ENCODE results near the gene STK33. TPM values are rescaled to one million over a fixed set of nuclear protein-coding genes. Genes with fewer than 3 reads are reported as not detected.

STK33 gene
- total RNA-seq, 1 experiment from 2014 or later, result 10.9 TPM

DNA sequence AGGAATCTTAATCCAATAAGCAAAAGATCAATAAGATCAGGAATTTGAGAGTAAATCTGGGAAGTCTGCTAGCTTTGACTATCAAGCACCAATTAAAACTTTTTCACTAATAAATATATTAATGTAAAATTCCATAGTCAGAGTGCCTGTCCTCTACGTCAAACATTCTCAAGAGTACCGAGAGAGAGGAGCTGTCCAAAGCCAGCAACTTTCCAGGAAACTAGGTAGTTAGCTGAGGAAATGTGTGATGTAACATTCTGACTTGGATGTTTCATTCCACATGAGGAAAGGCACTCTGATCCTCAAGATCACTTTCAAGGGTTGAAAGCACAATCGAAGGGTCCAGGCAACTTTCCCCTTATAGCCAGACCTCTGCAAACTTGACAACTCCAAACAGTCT lies 113.2 kb downstream of the STK33 start (continued):
- TF ChIP-seq, protein P1, sequence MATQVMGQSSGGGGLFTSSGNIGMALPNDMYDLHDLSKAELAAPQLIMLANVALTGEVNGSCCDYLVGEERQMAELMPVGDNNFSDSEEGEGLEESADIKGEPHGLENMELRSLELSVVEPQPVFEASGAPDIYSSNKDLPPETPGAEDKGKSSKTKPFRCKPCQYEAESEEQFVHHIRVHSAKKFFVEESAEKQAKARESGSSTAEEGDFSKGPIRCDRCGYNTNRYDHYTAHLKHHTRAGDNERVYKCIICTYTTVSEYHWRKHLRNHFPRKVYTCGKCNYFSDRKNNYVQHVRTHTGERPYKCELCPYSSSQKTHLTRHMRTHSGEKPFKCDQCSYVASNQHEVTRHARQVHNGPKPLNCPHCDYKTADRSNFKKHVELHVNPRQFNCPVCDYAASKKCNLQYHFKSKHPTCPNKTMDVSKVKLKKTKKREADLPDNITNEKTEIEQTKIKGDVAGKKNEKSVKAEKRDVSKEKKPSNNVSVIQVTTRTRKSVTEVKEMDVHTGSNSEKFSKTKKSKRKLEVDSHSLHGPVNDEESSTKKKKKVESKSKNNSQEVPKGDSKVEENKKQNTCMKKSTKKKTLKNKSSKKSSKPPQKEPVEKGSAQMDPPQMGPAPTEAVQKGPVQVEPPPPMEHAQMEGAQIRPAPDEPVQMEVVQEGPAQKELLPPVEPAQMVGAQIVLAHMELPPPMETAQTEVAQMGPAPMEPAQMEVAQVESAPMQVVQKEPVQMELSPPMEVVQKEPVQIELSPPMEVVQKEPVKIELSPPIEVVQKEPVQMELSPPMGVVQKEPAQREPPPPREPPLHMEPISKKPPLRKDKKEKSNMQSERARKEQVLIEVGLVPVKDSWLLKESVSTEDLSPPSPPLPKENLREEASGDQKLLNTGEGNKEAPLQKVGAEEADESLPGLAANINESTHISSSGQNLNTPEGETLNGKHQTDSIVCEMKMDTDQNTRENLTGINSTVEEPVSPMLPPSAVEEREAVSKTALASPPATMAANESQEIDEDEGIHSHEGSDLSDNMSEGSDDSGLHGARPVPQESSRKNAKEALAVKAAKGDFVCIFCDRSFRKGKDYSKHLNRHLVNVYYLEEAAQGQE (IDR thresholded peaks at IDR 0.05; ENCODE audit: low read depth), result no peak
- TF ChIP-seq, protein P2, sequence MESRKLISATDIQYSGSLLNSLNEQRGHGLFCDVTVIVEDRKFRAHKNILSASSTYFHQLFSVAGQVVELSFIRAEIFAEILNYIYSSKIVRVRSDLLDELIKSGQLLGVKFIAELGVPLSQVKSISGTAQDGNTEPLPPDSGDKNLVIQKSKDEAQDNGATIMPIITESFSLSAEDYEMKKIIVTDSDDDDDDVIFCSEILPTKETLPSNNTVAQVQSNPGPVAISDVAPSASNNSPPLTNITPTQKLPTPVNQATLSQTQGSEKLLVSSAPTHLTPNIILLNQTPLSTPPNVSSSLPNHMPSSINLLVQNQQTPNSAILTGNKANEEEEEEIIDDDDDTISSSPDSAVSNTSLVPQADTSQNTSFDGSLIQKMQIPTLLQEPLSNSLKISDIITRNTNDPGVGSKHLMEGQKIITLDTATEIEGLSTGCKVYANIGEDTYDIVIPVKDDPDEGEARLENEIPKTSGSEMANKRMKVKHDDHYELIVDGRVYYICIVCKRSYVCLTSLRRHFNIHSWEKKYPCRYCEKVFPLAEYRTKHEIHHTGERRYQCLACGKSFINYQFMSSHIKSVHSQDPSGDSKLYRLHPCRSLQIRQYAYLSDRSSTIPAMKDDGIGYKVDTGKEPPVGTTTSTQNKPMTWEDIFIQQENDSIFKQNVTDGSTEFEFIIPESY (IDR thresholded peaks at IDR 0.05; ENCODE audit: extremely low read depth, insufficient replicate concordance, low read length), result no peak
- TF ChIP-seq EGR1 (IDR thresholded peaks at IDR 0.05; ENCODE audit: low read depth), result no peak
- TF ChIP-seq ZNF274 (IDR thresholded peaks at IDR 0.05; ENCODE audit: low read depth, low read length), result no peak
- TF ChIP-seq POLR2AphosphoS5 (IDR thresholded peaks at IDR 0.05; ENCODE audit: low read depth, low read length), result no peak

DNA sequence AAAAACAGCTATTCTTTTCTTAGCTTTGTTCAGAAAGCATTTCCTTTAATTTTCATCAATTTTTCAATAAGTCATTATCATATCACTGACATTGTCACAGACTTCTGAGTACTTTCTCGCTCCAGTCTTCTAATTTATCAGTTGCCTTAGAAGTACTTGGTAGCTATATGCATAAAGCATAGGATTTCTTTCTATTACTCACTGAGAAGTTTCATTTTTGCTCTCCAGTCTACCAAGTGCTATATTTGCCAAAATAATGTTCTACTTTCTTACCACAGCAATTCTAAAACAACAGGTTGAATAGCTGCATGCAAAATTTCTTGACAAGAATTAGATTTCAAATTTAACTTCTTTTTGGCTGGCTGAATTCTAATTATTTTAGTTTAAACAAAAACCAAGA lies 116.3 kb downstream of the STK33 start:
- TF ChIP-seq SRF (IDR thresholded peaks at IDR 0.05; ENCODE audit: low read depth) (no peak), ELF1 (IDR thresholded peaks at IDR 0.05; ENCODE audit: borderline replicate concordance, low read depth) (no peak), SP1 (IDR thresholded peaks at IDR 0.05; ENCODE audit: low read depth) (no peak), JUND (IDR thresholded peaks at IDR 0.05) (no peak), POLR2A (IDR thresholded peaks at IDR 0.05; ENCODE audit: borderline replicate concordance, extremely low read depth, insufficient read depth, insufficient read length) (no peak), EZH2 (IDR thresholded peaks at IDR 0.05) (no peak), ZFX (IDR thresholded peaks at IDR 0.05) (no peak), EZH2phosphoT487 (IDR thresholded peaks at IDR 0.05; ENCODE audit: borderline replicate concordance) (no peak), ZNF274 (IDR thresholded peaks at IDR 0.05; ENCODE audit: low read depth, low read length) (no peak)
- TF ChIP-seq, protein P1 (IDR thresholded peaks at IDR 0.05; ENCODE audit: low read depth), result no peak
- no peak overlapping the region for H3K4me3 ChIP-seq (replicated peaks in 1 of 2; ENCODE audit: low read depth in 1 of 2, low read length in 2 of 2)
- CTCF ChIA-PET, result no interaction called here
- H3K9ac ChIP-seq (ENCODE audit: low read length), result no peak overlapping the region
- no peak overlapping the region for H2AFZ ChIP-seq (ENCODE audit: low read depth, low read length, poor library complexity, severe bottlenecking)
- no peak overlapping the region for H3K4me2 ChIP-seq (ENCODE audit: low read length)
- BruUV-seq (replicated peaks), result no TSS peak
- no peak overlapping the region for H3K27ac ChIP-seq (ENCODE audit: low read depth, low read length)
- DNase-seq (ENCODE audit: low read depth, low spot score), result no peak
- H4K20me1 ChIP-seq (ENCODE audit: insufficient read depth), result no peaks in the 10 kb centered on the region; the same call in 1 of the 2 replicates
- H3K27me3 ChIP-seq (ENCODE audit: insufficient read depth, low read length), result no peaks in the 10 kb centered on the region
- RAD21 ChIA-PET (ENCODE audit: low non-redundant PET in 1 of 2, low total read pairs in 2 of 2, uncharacterized antibody in 2 of 2, unreplicated experiment in 2 of 2), result no interaction called here
- intact Hi-C loops (cut with micrococcal nuclease), result no loop called here
- no peaks in the 10 kb centered on the region for H3K36me3 ChIP-seq (ENCODE audit: control insufficient read depth in 1 of 2, insufficient read depth in 2 of 2, low read length in 2 of 2)
- POLR2A ChIA-PET, result no interaction called here
- no peaks in the 10 kb centered on the region for H3K4me1 ChIP-seq (ENCODE audit: control insufficient read depth in 1 of 2, insufficient read depth in 2 of 2, low read length in 2 of 2)
- H3K79me2 ChIP-seq (ENCODE audit: insufficient read depth, low read length), result no peaks in the 10 kb centered on the region
- ATAC-seq, result no peak
- no peaks in the 10 kb centered on the region for H3K9me2 ChIP-seq (ENCODE audit: insufficient read depth)
- no peaks in the 10 kb centered on the region for H3K9me3 ChIP-seq (ENCODE audit: control insufficient read depth in 1 of 2, insufficient read depth in 1 of 2, low read depth in 1 of 2, low read length in 2 of 2)
